ENCODE measurements around the gene ALPK3.

DNA sequence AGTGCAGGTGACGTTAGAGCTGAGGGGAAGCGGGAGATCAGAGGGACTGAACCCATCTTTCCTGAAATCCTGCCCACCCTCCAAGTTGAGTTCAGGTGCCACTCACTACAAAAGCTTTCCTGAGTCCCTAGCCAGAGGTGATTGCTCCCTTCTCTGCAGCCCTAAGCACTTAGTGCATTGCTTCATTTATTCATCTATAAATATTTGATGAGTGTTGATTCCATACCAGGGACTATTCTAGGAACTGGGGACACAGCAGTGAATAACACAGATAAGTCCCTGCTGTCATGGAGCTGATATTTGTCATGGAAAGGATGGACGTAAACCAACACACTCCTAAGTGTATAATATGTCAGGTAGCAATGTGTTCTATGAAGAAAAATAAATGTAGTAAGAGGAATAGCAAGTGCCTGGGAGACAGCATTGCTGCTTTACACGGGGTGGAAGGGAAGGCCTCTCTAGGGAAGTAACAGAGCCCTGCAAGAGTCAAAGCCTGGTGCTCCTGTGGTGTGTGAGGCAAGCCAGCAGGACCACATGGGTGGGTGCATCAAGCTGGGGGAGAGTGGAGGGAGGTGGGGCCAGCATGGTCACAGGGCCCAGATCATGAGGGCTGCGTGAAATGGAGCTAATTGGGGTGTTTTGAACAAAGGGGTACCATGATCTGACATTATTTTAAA lies 18.6 kb downstream of the ALPK3 start:
- TF ChIP-seq, protein P1, sequence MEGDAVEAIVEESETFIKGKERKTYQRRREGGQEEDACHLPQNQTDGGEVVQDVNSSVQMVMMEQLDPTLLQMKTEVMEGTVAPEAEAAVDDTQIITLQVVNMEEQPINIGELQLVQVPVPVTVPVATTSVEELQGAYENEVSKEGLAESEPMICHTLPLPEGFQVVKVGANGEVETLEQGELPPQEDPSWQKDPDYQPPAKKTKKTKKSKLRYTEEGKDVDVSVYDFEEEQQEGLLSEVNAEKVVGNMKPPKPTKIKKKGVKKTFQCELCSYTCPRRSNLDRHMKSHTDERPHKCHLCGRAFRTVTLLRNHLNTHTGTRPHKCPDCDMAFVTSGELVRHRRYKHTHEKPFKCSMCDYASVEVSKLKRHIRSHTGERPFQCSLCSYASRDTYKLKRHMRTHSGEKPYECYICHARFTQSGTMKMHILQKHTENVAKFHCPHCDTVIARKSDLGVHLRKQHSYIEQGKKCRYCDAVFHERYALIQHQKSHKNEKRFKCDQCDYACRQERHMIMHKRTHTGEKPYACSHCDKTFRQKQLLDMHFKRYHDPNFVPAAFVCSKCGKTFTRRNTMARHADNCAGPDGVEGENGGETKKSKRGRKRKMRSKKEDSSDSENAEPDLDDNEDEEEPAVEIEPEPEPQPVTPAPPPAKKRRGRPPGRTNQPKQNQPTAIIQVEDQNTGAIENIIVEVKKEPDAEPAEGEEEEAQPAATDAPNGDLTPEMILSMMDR (IDR thresholded peaks at IDR 0.05): no peak
- TF ChIP-seq POLR2A (IDR thresholded peaks at IDR 0.05): no peak
